Caco-2 (cell line): Measurements from ENCODE around the gene ZNF316. TPM values are rescaled to one million over a fixed set of nuclear protein-coding genes. Genes with fewer than 3 reads are reported as not detected.

Source experiments
- BruUV-seq: library from RNA; stranded (reverse); fragments of 400-500 nt; replicated peaks from 2 replicates; lab custom pipeline; 2021; lab: Mats Ljungman, UMichigan
- CTCF ChIA-PET: fragments of 300-600 bp; sonication (Branson Sonifier 250); formaldehyde crosslinking; loops from one replicate; lab custom pipeline; 2022; ENCODE audit warnings: antibody characterized with exemption; lab: Charles Lee
- POLR2A ChIA-PET: fragments of 300-600 bp; sonication (Branson Sonifier 250); formaldehyde crosslinking; loops from one replicate; lab custom pipeline; 2022; ENCODE audit warnings: antibody characterized with exemption; lab: Charles Lee
- DNase-seq, 2 experiments: peaks; one replicate each; pipeline versions ENCODE4 v3.0.0 to v3.0.0-alpha.2; 2020 to 2022
- H3K27me3 ChIP-seq: replicated peaks from 2 replicates; pipeline ENCODE4 v1.6.0; 2011; ENCODE audit warnings: low read length; ENCODE audit not compliant: control insufficient read depth, insufficient read depth
- H3K36me3 ChIP-seq: 2 replicates; pipeline ENCODE4 v1.5.1; 2011; ENCODE audit warnings: low read length; ENCODE audit not compliant: control insufficient read depth, insufficient read depth
- H3K4me1 ChIP-seq: fragments of 250-450 bp; sonication (Bioruptor Pico); 2 replicates; pipeline ENCODE4 v1.5.1; 2020; ENCODE audit warnings: mild to moderate bottlenecking
- H3K4me3 ChIP-seq: 2 replicates; pipeline ENCODE4 v1.5.1; 2011; ENCODE audit warnings: low read depth, mild to moderate bottlenecking, control low read depth, low read length
- H3K9me3 ChIP-seq: fragments of 250-450 bp; sonication (Bioruptor Pico); 2 replicates; pipeline ENCODE4 v1.5.1; 2020; ENCODE audit warnings: mild to moderate bottlenecking, moderate library complexity
- H3K27ac Mint-ChIP-seq: one replicate; pipeline ENCODE4 v1.8.0; 2022; ENCODE audit warnings: mixed read lengths; ENCODE audit not compliant: unreplicated experiment
- H3K27me3 Mint-ChIP-seq: one replicate; pipeline ENCODE4 v1.8.0; 2022; ENCODE audit warnings: mixed read lengths; ENCODE audit not compliant: insufficient read depth, unreplicated experiment
- H3K36me3 Mint-ChIP-seq: one replicate; pipeline ENCODE4 v1.8.0; 2022; ENCODE audit warnings: mild to moderate bottlenecking, mixed read lengths; ENCODE audit not compliant: insufficient read depth, unreplicated experiment
- H3K4me1 Mint-ChIP-seq: one replicate; pipeline ENCODE4 v1.8.0; 2022; ENCODE audit warnings: low read depth, mixed read lengths; ENCODE audit not compliant: unreplicated experiment
- H3K4me3 Mint-ChIP-seq: one replicate; pipeline ENCODE4 v1.8.0; 2022; ENCODE audit warnings: mild to moderate bottlenecking, moderate library complexity, mixed read lengths; ENCODE audit not compliant: unreplicated experiment
- H3K9me3 Mint-ChIP-seq: one replicate; pipeline ENCODE4 v1.8.0; 2022; ENCODE audit warnings: mixed read lengths; ENCODE audit not compliant: unreplicated experiment
- intact Hi-C: fragments of 100-400 bp; cut with micrococcal nuclease; formaldehyde crosslinking; loops from one replicate; pipeline ENCODE4 v1.10.0; 2022; ENCODE audit not compliant: unreplicated experiment
- total RNA-seq: library from RNA; stranded (reverse); gene quantifications from 2 replicates; pipeline ENCODE4 v1.2.3, GENCODE V29; 2022
- TF ChIP-seq, protein P1 (sequence below), 2 experiments: fragments of 200-600 bp in 1 of 2; IDR thresholded peaks; 1 replicate in 1 of 2; 2 replicates in 1 of 2; pipeline versions ENCODE4 v1.5.1 to v1.8.0; 2011 to 2022; ENCODE audit warnings: antibody characterized with exemption in 1 of 2, control low read depth in 1 of 2, inconsistent platforms in 1 of 2, low read depth in 1 of 2, low read length in 1 of 2, mild to moderate bottlenecking in 1 of 2, moderate library complexity in 1 of 2; ENCODE audit not compliant: insufficient read depth in 1 of 2, severe bottlenecking in 1 of 2, unreplicated experiment in 1 of 2

Gene ZNF316
- total RNA-seq, 1 experiment from 2014 or later = 34.3 TPM

GRCh38 chr7:6646465-6646864, 9.3 kb downstream of the ZNF316 start:
- H3K36me3 Mint-ChIP-seq = peaks cover 47% of the 10 kb centered on the region
- TF ChIP-seq, protein P1, sequence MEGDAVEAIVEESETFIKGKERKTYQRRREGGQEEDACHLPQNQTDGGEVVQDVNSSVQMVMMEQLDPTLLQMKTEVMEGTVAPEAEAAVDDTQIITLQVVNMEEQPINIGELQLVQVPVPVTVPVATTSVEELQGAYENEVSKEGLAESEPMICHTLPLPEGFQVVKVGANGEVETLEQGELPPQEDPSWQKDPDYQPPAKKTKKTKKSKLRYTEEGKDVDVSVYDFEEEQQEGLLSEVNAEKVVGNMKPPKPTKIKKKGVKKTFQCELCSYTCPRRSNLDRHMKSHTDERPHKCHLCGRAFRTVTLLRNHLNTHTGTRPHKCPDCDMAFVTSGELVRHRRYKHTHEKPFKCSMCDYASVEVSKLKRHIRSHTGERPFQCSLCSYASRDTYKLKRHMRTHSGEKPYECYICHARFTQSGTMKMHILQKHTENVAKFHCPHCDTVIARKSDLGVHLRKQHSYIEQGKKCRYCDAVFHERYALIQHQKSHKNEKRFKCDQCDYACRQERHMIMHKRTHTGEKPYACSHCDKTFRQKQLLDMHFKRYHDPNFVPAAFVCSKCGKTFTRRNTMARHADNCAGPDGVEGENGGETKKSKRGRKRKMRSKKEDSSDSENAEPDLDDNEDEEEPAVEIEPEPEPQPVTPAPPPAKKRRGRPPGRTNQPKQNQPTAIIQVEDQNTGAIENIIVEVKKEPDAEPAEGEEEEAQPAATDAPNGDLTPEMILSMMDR (IDR thresholded peaks at IDR 0.05; ENCODE audit: insufficient read depth in 1 of 2, low read depth in 1 of 2, low read length in 1 of 2, severe bottlenecking in 1 of 2, unreplicated experiment in 1 of 2) = no peak
- H3K4me3 Mint-ChIP-seq = no peak overlapping the region
- ChIA-PET POLR2A (no interaction called here), CTCF (no interaction called here)
- Histone ChIP-seq H3K4me1 (no peaks in the 10 kb centered on the region), H3K4me3 (no peak overlapping the region), H3K9me3 (no peaks in the 10 kb centered on the region), H3K36me3 (peaks cover 6% of the 10 kb centered on the region), H3K27me3 (no peaks in the 10 kb centered on the region)
- DNase-seq = no peak
- no peaks in the 10 kb centered on the region for H3K27me3 Mint-ChIP-seq
- intact Hi-C loops = no loop called here
- no peaks in the 10 kb centered on the region for H3K9me3 Mint-ChIP-seq
- no peak overlapping the region for H3K27ac Mint-ChIP-seq
- H3K4me1 Mint-ChIP-seq = no peaks in the 10 kb centered on the region
- BruUV-seq = no TSS peak

- Histone ChIP-seq H3K9me3 (no peaks in the 10 kb centered on the region), H3K4me1 (no peaks in the 10 kb centered on the region), H3K36me3 (peaks cover 9% of the 10 kb centered on the region), H3K4me3 (no peak overlapping the region), H3K27me3 (no peaks in the 10 kb centered on the region)
- H3K27ac Mint-ChIP-seq = no peak overlapping the region
- H3K4me3 Mint-ChIP-seq = no peak overlapping the region
- no TSS peak for BruUV-seq
- TF ChIP-seq, protein P1 (IDR thresholded peaks at IDR 0.05; ENCODE audit: insufficient read depth in 1 of 2, low read depth in 1 of 2, low read length in 1 of 2, severe bottlenecking in 1 of 2, unreplicated experiment in 1 of 2) = no peak
- CTCF ChIA-PET = no interaction called here
- no peaks in the 10 kb centered on the region for H3K4me1 Mint-ChIP-seq
- DNase-seq = no peak
- no peaks in the 10 kb centered on the region for H3K27me3 Mint-ChIP-seq
- POLR2A ChIA-PET = no interaction called here
- intact Hi-C loops = no loop called here
- H3K36me3 Mint-ChIP-seq = peaks cover 47% of the 10 kb centered on the region
- no peaks in the 10 kb centered on the region for H3K9me3 Mint-ChIP-seq
Observed at GRCh38 chr7:6647080-6647479, 10.0 kb downstream of the ZNF316 start.

DNA sequence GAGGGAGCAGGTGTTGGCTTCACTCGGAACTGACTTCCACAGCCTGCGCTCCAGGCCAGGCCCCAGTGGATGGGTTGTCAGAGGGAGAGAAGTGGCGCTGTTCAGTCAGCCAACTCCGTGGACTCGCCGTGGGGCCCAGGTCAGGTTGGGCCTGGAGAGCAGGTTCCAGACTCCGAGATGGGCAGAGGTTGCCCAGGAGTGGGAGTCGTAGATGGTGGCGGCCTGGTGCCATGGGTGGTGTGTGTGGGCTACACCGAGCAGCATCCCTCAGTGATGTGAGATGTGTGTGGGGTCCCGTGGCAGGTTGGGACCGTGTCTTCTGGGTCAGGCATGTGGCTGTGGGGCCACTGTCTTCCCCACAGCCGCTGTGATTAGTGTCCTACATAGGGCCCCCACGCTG, 10.4 kb downstream of the ZNF316 start:
- Mint-ChIP-seq H3K27me3 (no peaks in the 10 kb centered on the region), H3K27ac (no peak overlapping the region), H3K4me1 (no peaks in the 10 kb centered on the region), H3K4me3 (no peak overlapping the region), H3K9me3 (no peaks in the 10 kb centered on the region), H3K36me3 (peaks cover 48% of the 10 kb centered on the region)
- ChIA-PET POLR2A (no interaction called here), CTCF (no interaction called here)
- no TSS peak for BruUV-seq
- intact Hi-C loops = no loop called here
- H3K9me3 ChIP-seq = no peaks in the 10 kb centered on the region
- DNase-seq = no peak
- H3K36me3 ChIP-seq = peaks cover 10% of the 10 kb centered on the region
- no peak overlapping the region for H3K4me3 ChIP-seq
- no peaks in the 10 kb centered on the region for H3K4me1 ChIP-seq
- TF ChIP-seq, protein P1 (IDR thresholded peaks at IDR 0.05; ENCODE audit: insufficient read depth in 1 of 2, low read depth in 1 of 2, low read length in 1 of 2, severe bottlenecking in 1 of 2, unreplicated experiment in 1 of 2) = no peak
- H3K27me3 ChIP-seq = no peaks in the 10 kb centered on the region
